ENCODE data around the gene ETNPPL.

GRCh38 chr4:108810087-108810486 is 47.2 kb upstream of the ETNPPL start:
- TF ChIP-seq MAX (CRISPR knock-in tag; IDR thresholded peaks at IDR 0.05) (no peak), FOXK1 (CRISPR knock-in tag; IDR thresholded peaks at IDR 0.05) (no peak), ATF6 (CRISPR knock-in tag; IDR thresholded peaks at IDR 0.05) (no peak), CTCF (IDR thresholded peaks at IDR 0.05) (no peak), ESRRA (CRISPR knock-in tag; IDR thresholded peaks at IDR 0.05; ENCODE audit: borderline replicate concordance) (no peak), JUN (CRISPR knock-in tag; IDR thresholded peaks at IDR 0.05) (no peak), GABPB1 (CRISPR knock-in tag; IDR thresholded peaks at IDR 0.05) (no peak), KAT7 (CRISPR knock-in tag; IDR thresholded peaks at IDR 0.05; ENCODE audit: borderline replicate concordance) (no peak)
